Loucy (cell line): ENCODE results near the gene SLC9A3.

ENCODE experiments used
- H2AFZ ChIP-seq: fragments of 200-600 bp; sonication (generic); 2 replicates; pipeline ENCODE4 v1.6.0; 2016; ENCODE audit warnings: antibody characterized with exemption, mild to moderate bottlenecking, low read length, moderate library complexity
- H3F3A ChIP-seq: fragments of 200-600 bp; 2 replicates; pipeline ENCODE4 v1.6.0; 2016; ENCODE audit warnings: antibody characterized with exemption, low read depth, mild to moderate bottlenecking
- H3K27me3 ChIP-seq: fragments of 200-600 bp; sonication (generic); 2 replicates; pipeline ENCODE4 v1.6.1; 2014; ENCODE audit warnings: low read length, mild to moderate bottlenecking; ENCODE audit not compliant: insufficient read depth, poor library complexity, severe bottlenecking
- H3K36me3 ChIP-seq: fragments of 200-600 bp; sonication (generic); 2 replicates; pipeline ENCODE4 v1.6.1; 2016; ENCODE audit warnings: low read length; ENCODE audit not compliant: insufficient read depth
- H3K4me1 ChIP-seq: fragments of 200-600 bp; sonication (generic); 2 replicates; pipeline ENCODE4 v1.5.1; 2014; ENCODE audit warnings: low read length, mild to moderate bottlenecking; ENCODE audit not compliant: insufficient read depth, poor library complexity, severe bottlenecking
- H3K4me2 ChIP-seq: fragments of 200-600 bp; sonication (generic); 2 replicates; pipeline ENCODE4 v1.6.0; 2014; ENCODE audit warnings: antibody characterized with exemption, low read length, low read depth, mild to moderate bottlenecking; ENCODE audit not compliant: poor library complexity, severe bottlenecking
- H3K4me3 ChIP-seq: fragments of 200-600 bp; sonication (generic); 2 replicates; pipeline ENCODE4 v1.5.1; 2014; ENCODE audit warnings: low read length, mild to moderate bottlenecking, mixed read lengths; ENCODE audit not compliant: poor library complexity, severe bottlenecking
- H3K79me2 ChIP-seq: fragments of 200-600 bp; sonication (generic); 2 replicates; pipeline ENCODE4 v1.6.1; 2014; ENCODE audit warnings: low read length; ENCODE audit not compliant: insufficient read depth
- H3K9ac ChIP-seq: fragments of 200-600 bp; sonication (generic); 2 replicates; pipeline ENCODE4 v1.6.0; 2014; ENCODE audit warnings: mild to moderate bottlenecking, low read depth, low read length, moderate library complexity; ENCODE audit not compliant: poor library complexity, severe bottlenecking
- H3K9me2 ChIP-seq: fragments of 200-600 bp; sonication (generic); replicated peaks from 2 replicates; pipeline ENCODE4 v1.6.1; 2016; ENCODE audit warnings: low read depth, low read length, mixed read lengths
- H3K9me3 ChIP-seq: fragments of 200-600 bp; sonication (generic); 2 replicates; pipeline ENCODE4 v1.6.1; 2014; ENCODE audit warnings: mild to moderate bottlenecking, antibody characterized with exemption, low read length, low read depth; ENCODE audit not compliant: insufficient read depth
- H4K20me1 ChIP-seq: fragments of 200-600 bp; sonication (generic); 2 replicates; pipeline ENCODE4 v1.6.0; 2014; ENCODE audit warnings: antibody characterized with exemption, low read length, mild to moderate bottlenecking; ENCODE audit not compliant: insufficient read depth, poor library complexity, severe bottlenecking
- EZH2phosphoT487 ChIP-seq: fragments of 200-600 bp; IDR thresholded peaks from 2 replicates; pipeline ENCODE4 v1.6.1; 2018; ENCODE audit warnings: antibody characterized with exemption, mild to moderate bottlenecking, moderate library complexity, borderline replicate concordance
- TF ChIP-seq, protein P1 (sequence below): fragments of 200-600 bp; sonication (generic); conservative IDR thresholded peaks from 2 replicates; pipeline ENCODE4 v1.5.1; 2014; ENCODE audit warnings: mild to moderate bottlenecking, antibody characterized with exemption, low read length

SLC9A3 gene

DNA sequence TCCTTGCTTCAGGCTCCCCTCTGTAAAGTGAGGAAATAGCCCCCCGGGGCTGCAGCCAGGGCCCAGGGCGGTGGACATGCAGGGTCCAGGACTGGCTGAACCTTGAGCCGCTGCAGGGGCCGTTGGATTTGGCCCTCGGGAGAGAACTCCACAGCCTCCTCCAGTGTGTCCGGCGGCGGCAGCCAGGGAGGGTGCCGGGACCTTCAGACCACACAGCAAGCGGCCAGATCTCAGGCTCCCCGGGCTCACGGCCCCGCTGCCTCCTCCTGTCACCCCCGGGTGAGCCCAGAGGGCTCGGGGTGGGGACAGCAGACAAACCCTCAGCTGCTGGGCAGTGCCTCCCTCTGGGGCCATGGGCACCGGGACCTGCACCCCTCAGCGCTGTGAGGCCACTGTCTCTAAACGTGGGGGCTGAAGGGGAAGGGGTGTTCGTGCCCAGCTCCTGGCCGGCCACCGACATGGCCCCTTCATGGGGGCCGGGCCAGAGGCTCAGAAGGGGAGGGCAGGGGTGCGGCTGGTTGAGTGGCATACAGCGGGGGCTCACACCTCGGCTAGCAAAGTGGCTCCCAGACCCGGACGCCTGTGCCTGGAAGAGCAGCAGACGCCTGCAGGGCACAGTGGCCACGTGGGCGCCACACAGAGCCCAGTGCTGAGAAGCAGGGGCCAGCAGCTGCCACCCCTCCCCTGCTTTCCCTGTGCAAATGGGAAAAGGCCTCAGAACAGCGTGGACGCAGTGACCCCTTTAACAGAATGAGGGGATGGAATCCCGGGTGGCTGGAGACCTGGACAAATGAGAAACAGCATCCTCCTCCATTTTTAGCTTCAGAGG is 19.7 kb downstream of the SLC9A3 start:
- Histone ChIP-seq H3K36me3 (no peaks in the 10 kb centered on the region), H3K27me3 (no peaks in the 10 kb centered on the region), H3K4me3 (no peak overlapping the region), H3K9ac (no peak overlapping the region), H3K4me2 (no peak overlapping the region), H4K20me1 (no peaks in the 10 kb centered on the region), H3K4me1 (no peaks in the 10 kb centered on the region), H3K9me2 (no peaks in the 10 kb centered on the region), H3F3A (no peaks in the 10 kb centered on the region), H3K9me3 (no peaks in the 10 kb centered on the region), H3K79me2 (no peaks in the 10 kb centered on the region), H2AFZ (no peak overlapping the region)
- TF ChIP-seq, protein P1, sequence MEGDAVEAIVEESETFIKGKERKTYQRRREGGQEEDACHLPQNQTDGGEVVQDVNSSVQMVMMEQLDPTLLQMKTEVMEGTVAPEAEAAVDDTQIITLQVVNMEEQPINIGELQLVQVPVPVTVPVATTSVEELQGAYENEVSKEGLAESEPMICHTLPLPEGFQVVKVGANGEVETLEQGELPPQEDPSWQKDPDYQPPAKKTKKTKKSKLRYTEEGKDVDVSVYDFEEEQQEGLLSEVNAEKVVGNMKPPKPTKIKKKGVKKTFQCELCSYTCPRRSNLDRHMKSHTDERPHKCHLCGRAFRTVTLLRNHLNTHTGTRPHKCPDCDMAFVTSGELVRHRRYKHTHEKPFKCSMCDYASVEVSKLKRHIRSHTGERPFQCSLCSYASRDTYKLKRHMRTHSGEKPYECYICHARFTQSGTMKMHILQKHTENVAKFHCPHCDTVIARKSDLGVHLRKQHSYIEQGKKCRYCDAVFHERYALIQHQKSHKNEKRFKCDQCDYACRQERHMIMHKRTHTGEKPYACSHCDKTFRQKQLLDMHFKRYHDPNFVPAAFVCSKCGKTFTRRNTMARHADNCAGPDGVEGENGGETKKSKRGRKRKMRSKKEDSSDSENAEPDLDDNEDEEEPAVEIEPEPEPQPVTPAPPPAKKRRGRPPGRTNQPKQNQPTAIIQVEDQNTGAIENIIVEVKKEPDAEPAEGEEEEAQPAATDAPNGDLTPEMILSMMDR = no peak
- no peak for TF ChIP-seq EZH2phosphoT487

DNA sequence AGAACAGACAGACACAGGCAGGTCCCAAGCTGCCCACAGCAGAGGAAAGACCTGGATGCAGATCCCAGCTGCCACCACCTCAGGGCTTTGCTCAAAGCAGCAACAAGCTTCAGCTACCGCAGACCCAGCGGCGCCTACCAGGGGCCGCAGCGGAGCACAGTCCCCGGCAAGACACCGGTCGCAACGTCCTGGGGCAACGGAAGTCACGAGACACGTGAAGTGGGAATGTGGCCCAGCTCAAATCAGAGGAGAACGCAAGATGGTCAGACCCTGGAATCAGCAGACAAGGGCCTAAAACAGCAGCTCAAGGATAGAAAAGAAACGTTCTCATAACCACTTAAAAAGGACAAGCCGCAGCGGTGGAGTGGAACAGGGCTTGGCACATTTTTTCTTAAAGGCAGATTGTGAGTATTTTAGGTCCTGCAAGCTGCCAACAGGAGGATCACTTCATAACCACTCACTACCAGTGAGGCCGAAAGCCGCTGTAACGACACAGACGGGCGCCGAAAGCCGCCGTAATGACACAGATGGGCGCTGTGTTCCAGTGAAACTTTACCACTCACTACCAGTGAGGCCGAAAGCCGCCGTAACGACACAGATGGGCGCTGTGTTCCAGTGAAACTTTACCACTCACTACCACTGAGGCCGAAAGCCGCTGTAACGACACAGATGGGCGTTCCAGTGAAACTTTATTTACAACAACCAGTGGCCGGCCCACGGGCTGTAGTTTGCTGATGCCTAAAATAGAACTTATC is 21.7 kb downstream of the SLC9A3 start:
- Histone ChIP-seq H3K9me2 (no peaks in the 10 kb centered on the region), H2AFZ (no peak overlapping the region), H3F3A (no peaks in the 10 kb centered on the region), H3K36me3 (no peaks in the 10 kb centered on the region), H3K4me3 (no peak overlapping the region), H3K9ac (no peak overlapping the region), H3K79me2 (no peaks in the 10 kb centered on the region), H3K4me2 (no peak overlapping the region), H4K20me1 (no peaks in the 10 kb centered on the region), H3K27me3 (no peaks in the 10 kb centered on the region), H3K4me1 (no peaks in the 10 kb centered on the region), H3K9me3 (no peaks in the 10 kb centered on the region)
- TF ChIP-seq EZH2phosphoT487 = no peak
- TF ChIP-seq, protein P1 = no peak

DNA sequence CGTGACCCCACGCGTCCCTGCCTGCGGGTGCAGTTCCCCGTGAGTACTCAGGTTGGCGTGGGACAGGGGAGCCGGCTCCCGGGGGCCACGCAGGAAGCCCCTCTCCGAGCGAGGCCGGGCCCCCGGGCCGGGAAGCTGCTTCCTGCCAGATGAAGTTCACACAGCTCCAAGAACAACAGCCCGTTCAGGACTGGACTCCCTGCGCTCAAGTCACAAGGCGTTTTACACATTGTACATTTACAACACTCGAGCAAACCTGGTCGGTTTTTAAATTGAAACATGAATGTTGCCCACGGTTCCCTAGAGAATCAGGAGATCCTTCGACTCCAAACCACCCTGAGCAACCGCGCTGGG is 22.4 kb downstream of the SLC9A3 start:
- H3K9me3 ChIP-seq = no peaks in the 10 kb centered on the region
- no peaks in the 10 kb centered on the region for H3K4me1 ChIP-seq
- H3K4me2 ChIP-seq = no peak overlapping the region
- H3K4me3 ChIP-seq = no peak overlapping the region
- no peak overlapping the region for H3K9ac ChIP-seq
- H2AFZ ChIP-seq = no peak overlapping the region
- H3K79me2 ChIP-seq = no peaks in the 10 kb centered on the region
- no peaks in the 10 kb centered on the region for H3F3A ChIP-seq
- H3K9me2 ChIP-seq = no peaks in the 10 kb centered on the region
- no peak for TF ChIP-seq EZH2phosphoT487
- TF ChIP-seq, protein P1 = no peak
- no peaks in the 10 kb centered on the region for H3K27me3 ChIP-seq
- H4K20me1 ChIP-seq = no peaks in the 10 kb centered on the region
- H3K36me3 ChIP-seq = no peaks in the 10 kb centered on the region
